HepG2 (cell line): ENCODE results near the gene SETD2. TPM values are rescaled to one million over a fixed set of nuclear protein-coding genes. Genes with fewer than 3 reads are reported as not detected.
A peak's percentile ranks its signal among the peaks of the same experiment; 100 is the strongest.

Source experiments
- AGO1 ChIP-seq: fragments of 200-400 bp; formaldehyde crosslinking; IDR thresholded peaks from 2 replicates; pipeline ENCODE4 v1.6.1; 2017; ENCODE audit warnings: mild to moderate bottlenecking, low read depth, low read length, moderate library complexity; ENCODE audit not compliant: poor library complexity, severe bottlenecking
- ETV5 ChIP-seq: IDR thresholded peaks from 2 replicates; pipeline ENCODE4 v1.6.1; 2018; ENCODE audit warnings: missing biosample characterization, missing genetic modification reagents, inconsistent platforms, borderline replicate concordance
- FOXK2 ChIP-seq: fragments of 450-650 bp; IDR thresholded peaks from 2 replicates; pipeline ENCODE4 v1.6.1; 2016
- FOXP1 ChIP-seq, 2 experiments: fragments of 450-650 bp in 1 of 2; IDR thresholded peaks; 2 replicates each; pipeline ENCODE4 v1.6.1; 2017 to 2018; ENCODE audit warnings: antibody characterized with exemption in 1 of 2
- GFI1 ChIP-seq: sonication (generic); formaldehyde crosslinking; IDR thresholded peaks from 2 replicates; pipeline ENCODE4 v1.5.0; 2020; ENCODE audit warnings: missing genetic modification reagents, mild to moderate bottlenecking, borderline replicate concordance
- JUNB ChIP-seq: sonication (generic); formaldehyde crosslinking; IDR thresholded peaks from 2 replicates; pipeline ENCODE4 v1.8.0; 2022; ENCODE audit warnings: missing genetic modification reagents, mild to moderate bottlenecking, borderline replicate concordance
- MED13 ChIP-seq: sonication (generic); formaldehyde crosslinking; IDR thresholded peaks from 2 replicates; pipeline ENCODE4 v1.5.0; 2020; ENCODE audit warnings: missing genetic modification reagents
- NCOA2 ChIP-seq: sonication (generic); formaldehyde crosslinking; IDR thresholded peaks from 2 replicates; pipeline ENCODE4 v1.8.0; 2022; ENCODE audit warnings: inconsistent platforms
- PCBP2 ChIP-seq: fragments of 200-400 bp; formaldehyde crosslinking; optimal IDR thresholded peaks from 2 replicates; pipeline ENCODE3; 2018; ENCODE audit warnings: low read length, low read depth; ENCODE audit not compliant: poor library complexity, severe bottlenecking
- PITX1 ChIP-seq: sonication (generic); formaldehyde crosslinking; IDR thresholded peaks from 2 replicates; pipeline ENCODE4 v1.5.1; 2020; ENCODE audit warnings: mild to moderate bottlenecking, missing genetic modification reagents
- SCMH1 ChIP-seq: sonication (generic); formaldehyde crosslinking; IDR thresholded peaks from 2 replicates; pipeline ENCODE4 v1.9.0; 2021; ENCODE audit warnings: missing genetic modification reagents, mild to moderate bottlenecking, borderline replicate concordance
- SKI ChIP-seq: fragments of 450-650 bp; IDR thresholded peaks from one replicate; pipeline ENCODE4 v1.6.1; 2018; ENCODE audit warnings: mild to moderate bottlenecking; ENCODE audit not compliant: partially characterized antibody
- SNRNP70 ChIP-seq: fragments of 200-400 bp; formaldehyde crosslinking; IDR thresholded peaks from 2 replicates; pipeline ENCODE4 v1.6.1; 2017; ENCODE audit warnings: mild to moderate bottlenecking, low read depth, low read length, moderate library complexity
- SRSF9 ChIP-seq: fragments of 200-400 bp; formaldehyde crosslinking; IDR thresholded peaks from 2 replicates; pipeline ENCODE4 v1.6.1; 2018; ENCODE audit warnings: borderline replicate concordance, mild to moderate bottlenecking, low read depth, low read length; ENCODE audit not compliant: insufficient read depth, poor library complexity, severe bottlenecking
- ZBTB7A ChIP-seq: sonication (generic); formaldehyde crosslinking; IDR thresholded peaks from 2 replicates; pipeline ENCODE4 v1.8.0; 2022; ENCODE audit warnings: mild to moderate bottlenecking, missing genetic modification reagents
- ZNF615 ChIP-seq: sonication (generic); formaldehyde crosslinking; IDR thresholded peaks from 2 replicates; pipeline ENCODE4 v1.5.0; 2020; ENCODE audit warnings: mild to moderate bottlenecking, missing genetic modification reagents, borderline replicate concordance
- ZNF724P ChIP-seq: sonication (generic); formaldehyde crosslinking; IDR thresholded peaks from 2 replicates; pipeline ENCODE4 v1.8.0; 2022; ENCODE audit warnings: missing genetic modification reagents, borderline replicate concordance
- polyA plus RNA-seq, 8 experiments: library from polyadenylated mRNA; depleted of rRNA in 3 of 8; stranded (reverse) in 7 of 8; unstranded in 1 of 8; fragments of >200 nt; fragmentation: Illumina TruSeq in 4 of 8; extraction: Trizol in 4 of 8; gene quantifications; 2 replicates each; pipeline versions ENCODE4 v1.2.1 to v1.2.3, GENCODE V29; 2011 to 2016; ENCODE audit warnings: low read depth in 4 of 8, missing spikeins in 1 of 8, mixed read lengths in 1 of 8; ENCODE audit not compliant: insufficient read depth in 1 of 8
- total RNA-seq, 5 experiments: library from RNA; depleted of rRNA; stranded (reverse); fragments of >200 nt; fragmentation: Illumina TruSeq; extraction: Trizol; gene quantifications; 2 replicates each; pipeline ENCODE4 v1.2.3, GENCODE V29; 2016; ENCODE audit warnings: low read depth in 1 of 5
- TF ChIP-seq, protein P1 (sequence below): sonication (generic); formaldehyde crosslinking; IDR thresholded peaks from 2 replicates; pipeline ENCODE4 v1.4.0; 2020; ENCODE audit warnings: missing genetic modification reagents, borderline replicate concordance
- TF ChIP-seq, protein P2 (sequence below): sonication (generic); formaldehyde crosslinking; conservative IDR thresholded peaks from 2 replicates; pipeline ENCODE4 v1.4.0; 2020; ENCODE audit warnings: missing genetic modification reagents
- TF ChIP-seq, protein P3 (sequence below): IDR thresholded peaks from 2 replicates; pipeline ENCODE4 v1.6.1; 2018; ENCODE audit warnings: missing genetic modification reagents
- TF ChIP-seq, protein P4 (sequence below), 2 experiments: IDR thresholded peaks; 2 replicates each; pipeline ENCODE4 v1.6.1; 2011 to 2012; ENCODE audit warnings: low read length in 2 of 2, borderline replicate concordance in 1 of 2, low read depth in 1 of 2, mild to moderate bottlenecking in 1 of 2, moderate library complexity in 1 of 2

SETD2 gene
- total and polyA plus RNA-seq, 2 of the 13 experiments (the other 11 are each of a cell fraction or from before 2014, with no cell fraction given): 14.2 to 24.2 TPM

GRCh38 chr3:47035645-47036044, 128.3 kb downstream of the SETD2 start (continued):
- TF ChIP-seq, protein P1, sequence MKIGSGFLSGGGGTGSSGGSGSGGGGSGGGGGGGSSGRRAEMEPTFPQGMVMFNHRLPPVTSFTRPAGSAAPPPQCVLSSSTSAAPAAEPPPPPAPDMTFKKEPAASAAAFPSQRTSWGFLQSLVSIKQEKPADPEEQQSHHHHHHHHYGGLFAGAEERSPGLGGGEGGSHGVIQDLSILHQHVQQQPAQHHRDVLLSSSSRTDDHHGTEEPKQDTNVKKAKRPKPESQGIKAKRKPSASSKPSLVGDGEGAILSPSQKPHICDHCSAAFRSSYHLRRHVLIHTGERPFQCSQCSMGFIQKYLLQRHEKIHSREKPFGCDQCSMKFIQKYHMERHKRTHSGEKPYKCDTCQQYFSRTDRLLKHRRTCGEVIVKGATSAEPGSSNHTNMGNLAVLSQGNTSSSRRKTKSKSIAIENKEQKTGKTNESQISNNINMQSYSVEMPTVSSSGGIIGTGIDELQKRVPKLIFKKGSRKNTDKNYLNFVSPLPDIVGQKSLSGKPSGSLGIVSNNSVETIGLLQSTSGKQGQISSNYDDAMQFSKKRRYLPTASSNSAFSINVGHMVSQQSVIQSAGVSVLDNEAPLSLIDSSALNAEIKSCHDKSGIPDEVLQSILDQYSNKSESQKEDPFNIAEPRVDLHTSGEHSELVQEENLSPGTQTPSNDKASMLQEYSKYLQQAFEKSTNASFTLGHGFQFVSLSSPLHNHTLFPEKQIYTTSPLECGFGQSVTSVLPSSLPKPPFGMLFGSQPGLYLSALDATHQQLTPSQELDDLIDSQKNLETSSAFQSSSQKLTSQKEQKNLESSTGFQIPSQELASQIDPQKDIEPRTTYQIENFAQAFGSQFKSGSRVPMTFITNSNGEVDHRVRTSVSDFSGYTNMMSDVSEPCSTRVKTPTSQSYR (CRISPR knock-in tag): no peak
- TF ChIP-seq PITX1 (CRISPR knock-in tag): peak; percentile 54
- TF ChIP-seq FOXK2: no peak
- no peak for TF ChIP-seq ZBTB7A (CRISPR knock-in tag)
- no peak for TF ChIP-seq JUNB
- TF ChIP-seq, protein P2, sequence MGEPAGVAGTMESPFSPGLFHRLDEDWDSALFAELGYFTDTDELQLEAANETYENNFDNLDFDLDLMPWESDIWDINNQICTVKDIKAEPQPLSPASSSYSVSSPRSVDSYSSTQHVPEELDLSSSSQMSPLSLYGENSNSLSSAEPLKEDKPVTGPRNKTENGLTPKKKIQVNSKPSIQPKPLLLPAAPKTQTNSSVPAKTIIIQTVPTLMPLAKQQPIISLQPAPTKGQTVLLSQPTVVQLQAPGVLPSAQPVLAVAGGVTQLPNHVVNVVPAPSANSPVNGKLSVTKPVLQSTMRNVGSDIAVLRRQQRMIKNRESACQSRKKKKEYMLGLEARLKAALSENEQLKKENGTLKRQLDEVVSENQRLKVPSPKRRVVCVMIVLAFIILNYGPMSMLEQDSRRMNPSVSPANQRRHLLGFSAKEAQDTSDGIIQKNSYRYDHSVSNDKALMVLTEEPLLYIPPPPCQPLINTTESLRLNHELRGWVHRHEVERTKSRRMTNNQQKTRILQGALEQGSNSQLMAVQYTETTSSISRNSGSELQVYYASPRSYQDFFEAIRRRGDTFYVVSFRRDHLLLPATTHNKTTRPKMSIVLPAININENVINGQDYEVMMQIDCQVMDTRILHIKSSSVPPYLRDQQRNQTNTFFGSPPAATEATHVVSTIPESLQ: no peak
- TF ChIP-seq ETV5 (CRISPR knock-in tag): no peak
- no peak for TF ChIP-seq AGO1
- TF ChIP-seq NCOA2 (CRISPR knock-in tag): no peak
- no peak for TF ChIP-seq ZNF724P (CRISPR knock-in tag)
- TF ChIP-seq SKI: peak; percentile 18
- TF ChIP-seq FOXP1 (IDR thresholded peaks at IDR 0.05): no peak
- 0 out of 2 replicates have a peak, but pooled peaks have one; percentile 7 for TF ChIP-seq FOXP1 (CRISPR knock-in tag; IDR thresholded peaks at IDR 0.05)
- peak; percentile 77 for TF ChIP-seq GFI1
- no peak for TF ChIP-seq SRSF9
- TF ChIP-seq PCBP2: no peak
- TF ChIP-seq, protein P3, sequence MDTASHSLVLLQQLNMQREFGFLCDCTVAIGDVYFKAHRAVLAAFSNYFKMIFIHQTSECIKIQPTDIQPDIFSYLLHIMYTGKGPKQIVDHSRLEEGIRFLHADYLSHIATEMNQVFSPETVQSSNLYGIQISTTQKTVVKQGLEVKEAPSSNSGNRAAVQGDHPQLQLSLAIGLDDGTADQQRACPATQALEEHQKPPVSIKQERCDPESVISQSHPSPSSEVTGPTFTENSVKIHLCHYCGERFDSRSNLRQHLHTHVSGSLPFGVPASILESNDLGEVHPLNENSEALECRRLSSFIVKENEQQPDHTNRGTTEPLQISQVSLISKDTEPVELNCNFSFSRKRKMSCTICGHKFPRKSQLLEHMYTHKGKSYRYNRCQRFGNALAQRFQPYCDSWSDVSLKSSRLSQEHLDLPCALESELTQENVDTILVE (CRISPR knock-in tag): no peak
- TF ChIP-seq MED13 (CRISPR knock-in tag): no peak
- no peak for TF ChIP-seq SCMH1
- no peak for TF ChIP-seq SNRNP70
- TF ChIP-seq, protein P4, sequence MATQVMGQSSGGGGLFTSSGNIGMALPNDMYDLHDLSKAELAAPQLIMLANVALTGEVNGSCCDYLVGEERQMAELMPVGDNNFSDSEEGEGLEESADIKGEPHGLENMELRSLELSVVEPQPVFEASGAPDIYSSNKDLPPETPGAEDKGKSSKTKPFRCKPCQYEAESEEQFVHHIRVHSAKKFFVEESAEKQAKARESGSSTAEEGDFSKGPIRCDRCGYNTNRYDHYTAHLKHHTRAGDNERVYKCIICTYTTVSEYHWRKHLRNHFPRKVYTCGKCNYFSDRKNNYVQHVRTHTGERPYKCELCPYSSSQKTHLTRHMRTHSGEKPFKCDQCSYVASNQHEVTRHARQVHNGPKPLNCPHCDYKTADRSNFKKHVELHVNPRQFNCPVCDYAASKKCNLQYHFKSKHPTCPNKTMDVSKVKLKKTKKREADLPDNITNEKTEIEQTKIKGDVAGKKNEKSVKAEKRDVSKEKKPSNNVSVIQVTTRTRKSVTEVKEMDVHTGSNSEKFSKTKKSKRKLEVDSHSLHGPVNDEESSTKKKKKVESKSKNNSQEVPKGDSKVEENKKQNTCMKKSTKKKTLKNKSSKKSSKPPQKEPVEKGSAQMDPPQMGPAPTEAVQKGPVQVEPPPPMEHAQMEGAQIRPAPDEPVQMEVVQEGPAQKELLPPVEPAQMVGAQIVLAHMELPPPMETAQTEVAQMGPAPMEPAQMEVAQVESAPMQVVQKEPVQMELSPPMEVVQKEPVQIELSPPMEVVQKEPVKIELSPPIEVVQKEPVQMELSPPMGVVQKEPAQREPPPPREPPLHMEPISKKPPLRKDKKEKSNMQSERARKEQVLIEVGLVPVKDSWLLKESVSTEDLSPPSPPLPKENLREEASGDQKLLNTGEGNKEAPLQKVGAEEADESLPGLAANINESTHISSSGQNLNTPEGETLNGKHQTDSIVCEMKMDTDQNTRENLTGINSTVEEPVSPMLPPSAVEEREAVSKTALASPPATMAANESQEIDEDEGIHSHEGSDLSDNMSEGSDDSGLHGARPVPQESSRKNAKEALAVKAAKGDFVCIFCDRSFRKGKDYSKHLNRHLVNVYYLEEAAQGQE (IDR thresholded peaks at IDR 0.05; ENCODE audit: borderline replicate concordance in 1 of 2, low read depth in 1 of 2, low read length in 2 of 2): no peak
- TF ChIP-seq ZNF615: no peak
